ENCODE results near the gene CCDC88B.

GRCh38 chr11:64342869-64343745 is 3.1 kb downstream of the CCDC88B start:
- TF ChIP-seq CTCF (IDR thresholded peaks at IDR 0.05; ENCODE audit: low read depth, low read length) = no peak
- no peak for TF ChIP-seq EZH2phosphoT487 (IDR thresholded peaks at IDR 0.05; ENCODE audit: low read depth)

All from OCI-LY3 (cell line).